CD4-positive, CD25-positive, alpha-beta regulatory T cell (primary cell): Measurements from ENCODE around the gene CLN5. TPM values are rescaled to one million over a fixed set of nuclear protein-coding genes. Genes with fewer than 3 reads are reported as not detected.

ENCODE experiments used
- ATAC-seq, 2 donors: fragments of 150-1000 bp; cut with Tn5 transposase; one replicate each; pipeline ENCODE4 v1.10.0; 2021; ENCODE audit warnings: low read depth in 2 of 2, moderate number of reproducible peaks in 2 of 2, moderate library complexity in 1 of 2
- DNase-seq, 3 donors: peaks; one replicate each; pipeline versions ENCODE4 v3.0.0 to v3.0.0-alpha.2; 2012 to 2022; ENCODE audit warnings: mixed read lengths in 1 of 3
- H3K27ac ChIP-seq: one replicate; pipeline ENCODE4 v1.7.0; 2013; ENCODE audit warnings: mild to moderate bottlenecking, low read length; ENCODE audit not compliant: insufficient read depth, poor library complexity, severe bottlenecking
- H3K27me3 ChIP-seq: one replicate; pipeline ENCODE4 v1.7.0; 2013; ENCODE audit warnings: low read length; ENCODE audit not compliant: control insufficient read depth, insufficient read depth
- H3K36me3 ChIP-seq: one replicate; pipeline ENCODE4 v1.7.0; 2013; ENCODE audit warnings: mild to moderate bottlenecking, low read length, moderate library complexity; ENCODE audit not compliant: control insufficient read depth, insufficient read depth
- H3K4me1 ChIP-seq: 2 replicates; pipeline ENCODE4 v1.7.0; 2013; ENCODE audit warnings: mild to moderate bottlenecking, low read length; ENCODE audit not compliant: insufficient read depth, control insufficient read depth, poor library complexity, severe bottlenecking
- H3K4me3 ChIP-seq: one replicate; pipeline ENCODE4 v1.7.0; 2013; ENCODE audit warnings: low read depth, mild to moderate bottlenecking, low read length, moderate library complexity
- H3K9me3 ChIP-seq, 2 experiments: 1 replicate in 1 of 2; 2 replicates in 1 of 2; pipeline ENCODE4 v1.7.0; 2013; ENCODE audit warnings: low read length in 2 of 2, mild to moderate bottlenecking in 1 of 2, moderate library complexity in 1 of 2; ENCODE audit not compliant: control insufficient read depth in 2 of 2
- H3K27ac Mint-ChIP-seq, 3 donors: one replicate each; pipeline ENCODE4 v1.8.0; 2020 to 2022; ENCODE audit warnings: mild to moderate bottlenecking in 3 of 3, mixed read lengths in 3 of 3, moderate library complexity in 2 of 3
- H3K27me3 Mint-ChIP-seq: one replicate; pipeline ENCODE4 v1.8.0; 2022; ENCODE audit warnings: mild to moderate bottlenecking, mixed read lengths
- H3K36me3 Mint-ChIP-seq: one replicate; pipeline ENCODE4 v1.8.0; 2020; ENCODE audit warnings: mixed read lengths
- H3K4me1 Mint-ChIP-seq, 4 donors: one replicate each; pipeline ENCODE4 v1.8.0; 2020 to 2022; ENCODE audit warnings: mixed read lengths in 4 of 4, mild to moderate bottlenecking in 1 of 4
- H3K4me3 Mint-ChIP-seq, 4 donors: one replicate each; pipeline ENCODE4 v1.8.0; 2020 to 2022; ENCODE audit warnings: mild to moderate bottlenecking in 4 of 4, mixed read lengths in 4 of 4, moderate library complexity in 3 of 4
- H3K9me3 Mint-ChIP-seq, 7 donors: one replicate each; pipeline ENCODE4 v1.8.0; 2020 to 2022; ENCODE audit warnings: mixed read lengths in 7 of 7, mild to moderate bottlenecking in 3 of 7, moderate library complexity in 2 of 7
- polyA plus RNA-seq, 4 donors: library from polyadenylated mRNA; unstranded; fragments of 300-500 nt; fragmentation: Illumina TruSeq; gene quantifications; one replicate each; pipeline ENCODE4 v1.2.3, GENCODE V29; 2021
- total RNA-seq: library from RNA; stranded (reverse); gene quantifications from one replicate; pipeline ENCODE4 v1.2.3, GENCODE V29; 2022

CLN5 gene
- total RNA-seq (27.3 TPM), polyA plus RNA-seq (10 to 100 TPM; 36.9 to 45.5 (median 41.0) TPM)

GRCh38 chr13:76991796-76992547 is at the start of gene CLN5:
Gene CLN5 (plus strand): TSS chr13:76992081. CDS start chr13:76992099, 18 bp downstream.
- Mint-ChIP-seq H3K36me3 (peaks cover 12% of the 10 kb centered on the region), H3K27me3 (no peaks in the 10 kb centered on the region), H3K4me3 (peak within 1 kb of the TSS; percentile 90 to 98 (median 95)), H3K27ac (peak within 1 kb of the TSS; percentile 98 to 100 (median 99)), H3K4me1 (peaks cover 7 to 58% (median 37%) of the 10 kb centered on the region in 4 donors), H3K9me3 (no peaks in the 10 kb centered on the region)
- peaks cover 7% of the 10 kb centered on the region for H3K36me3 ChIP-seq
- H3K4me3 ChIP-seq = peak within 1 kb of the TSS; percentile 99
- peak within 1 kb of the TSS; percentile 99 for H3K27ac ChIP-seq
- no peaks in the 10 kb centered on the region for H3K27me3 ChIP-seq
- DNase-seq (peak; percentile 93 to 98 (median 97)), ATAC-seq (peak; percentile 87 to 89)
- H3K4me1 ChIP-seq = peaks cover 28% of the 10 kb centered on the region
- H3K9me3 ChIP-seq = no peaks in the 10 kb centered on the region

GRCh38 chr13:76942363-76942762 is 49.5 kb upstream of the CLN5 start:
- no peaks in the 10 kb centered on the region for H3K36me3 ChIP-seq
- no peak overlapping the region for H3K27ac Mint-ChIP-seq
- DNase-seq (no peak), ATAC-seq (no peak)
- no peak overlapping the region for H3K27ac ChIP-seq
- no peak overlapping the region for H3K4me3 ChIP-seq
- peaks cover 0 to 3% of the 10 kb centered on the region in 2 experiments for H3K9me3 ChIP-seq
- H3K4me3 Mint-ChIP-seq = no peak overlapping the region
- H3K27me3 Mint-ChIP-seq = peaks cover 18% of the 10 kb centered on the region
- no peaks in the 10 kb centered on the region for H3K4me1 ChIP-seq
- H3K9me3 Mint-ChIP-seq = peaks cover 0 to 5% (median 0%) of the 10 kb centered on the region in 7 donors
- H3K4me1 Mint-ChIP-seq = no peaks in the 10 kb centered on the region
- no peaks in the 10 kb centered on the region for H3K27me3 ChIP-seq
- peaks cover 3% of the 10 kb centered on the region for H3K36me3 Mint-ChIP-seq

GRCh38 chr13:76943646-76944045 is 48.2 kb upstream of the CLN5 start:
- Histone ChIP-seq H3K4me3 (no peak overlapping the region), H3K9me3 (peaks cover 0 to 3% of the 10 kb centered on the region in 2 experiments), H3K4me1 (no peaks in the 10 kb centered on the region), H3K36me3 (no peaks in the 10 kb centered on the region), H3K27ac (no peak overlapping the region), H3K27me3 (no peaks in the 10 kb centered on the region)
- Mint-ChIP-seq H3K4me3 (no peak overlapping the region), H3K4me1 (no peaks in the 10 kb centered on the region), H3K36me3 (peaks cover 3% of the 10 kb centered on the region), H3K9me3 (peaks cover 0 to 5% (median 0%) of the 10 kb centered on the region in 7 donors), H3K27me3 (peaks cover 16% of the 10 kb centered on the region), H3K27ac (no peak overlapping the region)
- DNase-seq = no peak
- no peak for ATAC-seq

- no peak for ATAC-seq
- no peak overlapping the region for H3K27ac ChIP-seq
- H3K9me3 Mint-ChIP-seq = peaks cover 0 to 5% (median 0%) of the 10 kb centered on the region in 7 donors
These were observed 47.4 kb upstream of the CLN5 start for GRCh38 chr13:76944456-76944855.

GRCh38 chr13:76948149-76948548 is 43.7 kb upstream of the CLN5 start, which contains the start of gene ACOD1:
Gene ACOD1 (plus strand): TSS chr13:76948511. CDS start chr13:76948559, 48 bp downstream.
- peaks cover 11% of the 10 kb centered on the region for H3K27me3 Mint-ChIP-seq
- Histone ChIP-seq H3K27me3 (peaks cover 6% of the 10 kb centered on the region), H3K9me3 (peaks cover 0 to 3% of the 10 kb centered on the region in 2 experiments), H3K36me3 (no peaks in the 10 kb centered on the region), H3K4me1 (no peaks in the 10 kb centered on the region), H3K4me3 (no peak within 1 kb of the TSS), H3K27ac (no peak within 1 kb of the TSS)
- H3K4me1 Mint-ChIP-seq = no peaks in the 10 kb centered on the region
- H3K27ac Mint-ChIP-seq = no peak within 1 kb of the TSS
- no peak for DNase-seq
- H3K36me3 Mint-ChIP-seq = peaks cover 3% of the 10 kb centered on the region
- H3K9me3 Mint-ChIP-seq = peaks cover 0 to 5% (median 3%) of the 10 kb centered on the region in 7 donors
- no peak within 1 kb of the TSS for H3K4me3 Mint-ChIP-seq
- no peak for ATAC-seq

More at GRCh38 chr13:76944456-76944855, 47.4 kb upstream of the CLN5 start:
- Mint-ChIP-seq H3K27me3 (peaks cover 13% of the 10 kb centered on the region), H3K36me3 (peaks cover 3% of the 10 kb centered on the region), H3K27ac (no peak overlapping the region), H3K4me3 (no peak overlapping the region), H3K4me1 (no peaks in the 10 kb centered on the region)
- Histone ChIP-seq H3K36me3 (no peaks in the 10 kb centered on the region), H3K4me1 (no peaks in the 10 kb centered on the region), H3K4me3 (no peak overlapping the region), H3K27me3 (no peaks in the 10 kb centered on the region), H3K9me3 (peaks cover 0 to 3% of the 10 kb centered on the region in 2 experiments)
- no peak for DNase-seq

GRCh38 chr13:76950101-76950500 is 41.8 kb upstream of the CLN5 start:
- H3K27ac Mint-ChIP-seq = no peak overlapping the region
- Histone ChIP-seq H3K27ac (no peak overlapping the region), H3K9me3 (peaks cover 0 to 3% of the 10 kb centered on the region in 2 experiments), H3K4me3 (no peak overlapping the region), H3K27me3 (peaks cover 6% of the 10 kb centered on the region), H3K4me1 (no peaks in the 10 kb centered on the region), H3K36me3 (no peaks in the 10 kb centered on the region)
- ATAC-seq (no peak), DNase-seq (no peak)
- peaks cover 3% of the 10 kb centered on the region for H3K36me3 Mint-ChIP-seq
- H3K4me3 Mint-ChIP-seq = no peak overlapping the region
- peaks cover 0 to 5% (median 3%) of the 10 kb centered on the region in 7 donors for H3K9me3 Mint-ChIP-seq
- H3K4me1 Mint-ChIP-seq = no peaks in the 10 kb centered on the region
- peaks cover 12% of the 10 kb centered on the region for H3K27me3 Mint-ChIP-seq

- Histone ChIP-seq H3K27ac (no peak overlapping the region), H3K9me3 (peaks cover 2 to 4% of the 10 kb centered on the region in 2 experiments), H3K36me3 (no peaks in the 10 kb centered on the region), H3K27me3 (peaks cover 6% of the 10 kb centered on the region), H3K4me3 (no peak overlapping the region), H3K4me1 (no peaks in the 10 kb centered on the region)
- DNase-seq (no peak), ATAC-seq (no peak)
- Mint-ChIP-seq H3K4me1 (no peaks in the 10 kb centered on the region), H3K4me3 (no peak overlapping the region), H3K27ac (no peak overlapping the region), H3K27me3 (peaks cover 28% of the 10 kb centered on the region), H3K9me3 (peaks cover 0 to 11% (median 3%) of the 10 kb centered on the region in 7 donors), H3K36me3 (no peaks in the 10 kb centered on the region)
These were observed 37.9 kb upstream of the CLN5 start for GRCh38 chr13:76953968-76954367.
